HepG2 (cell line): ENCODE data around the gene KLK10. TPM values are rescaled to one million over a fixed set of nuclear protein-coding genes. Genes with fewer than 3 reads are reported as not detected.

Experiments
- ATAC-seq: fragments of 200-7000 bp; cut with Tn5 transposase; 3 replicates; pipeline ENCODE4 v1.9.1; 2020; ENCODE audit warnings: mild to moderate bottlenecking, moderate library complexity
- BruUV-seq: library from RNA; stranded (reverse); fragments of 400-500 nt; replicated peaks from 2 replicates; lab custom pipeline; 2021; lab: Mats Ljungman, UMichigan
- CTCF ChIA-PET: fragments of 300-600 bp; formaldehyde crosslinking; extraction: SDS; loops from one replicate; lab custom pipeline; 2021; ENCODE audit warnings: low total read pairs, inconsistent platforms, low intra/inter-chr PET ratio; lab: Yijun Ruan, JAX
- POLR2A ChIA-PET: fragments of 350-600 bp; sonication (Branson Sonifier 250); formaldehyde crosslinking; loops from one replicate; lab custom pipeline; 2020; ENCODE audit warnings: antibody characterized with exemption, inconsistent platforms; lab: Yijun Ruan, JAX
- DNase-seq: peaks from one replicate; pipeline ENCODE4 v3.0.0-alpha.2; 2015; ENCODE audit warnings: low spot score
- FAIRE-seq: peaks from 3 replicates; lab custom pipeline; 2011; peaks lifted over from hg19 to GRCh38; lab: Jason Lieb, UNC
- H2AFZ ChIP-seq: one replicate; pipeline ENCODE4 v1.6.1; 2011; ENCODE audit warnings: low read length, inconsistent platforms
- H3K27ac ChIP-seq: fragments of 300-600 bp; 3 replicates; pipeline ENCODE4 v1.8.0; 2011; ENCODE audit warnings: mixed run types, mild to moderate bottlenecking, mixed read lengths, low read length, inconsistent platforms; ENCODE audit not compliant: insufficient read depth; ENCODE audit errors: extremely low read length
- H3K27me3 ChIP-seq, 2 experiments: fragments of 200-600 bp in 1 of 2; 2 replicates in 1 of 2; 3 replicates in 1 of 2; pipeline versions ENCODE4 v1.6.0 to v1.8.0; 2011; ENCODE audit warnings: low read length in 2 of 2, mild to moderate bottlenecking in 2 of 2, moderate library complexity in 2 of 2, inconsistent platforms in 1 of 2; ENCODE audit not compliant: insufficient read depth in 2 of 2, control insufficient read depth in 1 of 2
- H3K36me3 ChIP-seq, 2 experiments: fragments of 200-600 bp in 1 of 2; replicated peaks in 1 of 2; 2 replicates in 1 of 2; 3 replicates in 1 of 2; pipeline versions ENCODE4 v1.5.1 to v1.8.0; 2011; ENCODE audit warnings: low read length in 2 of 2, inconsistent platforms in 1 of 2; ENCODE audit not compliant: insufficient read depth in 2 of 2, control insufficient read depth in 1 of 2
- H3K4me1 ChIP-seq: 2 replicates; pipeline ENCODE4 v1.5.1; 2012; ENCODE audit warnings: low read length, inconsistent platforms; ENCODE audit not compliant: insufficient read depth
- H3K4me2 ChIP-seq: 2 replicates; pipeline ENCODE4 v1.6.0; 2011; ENCODE audit warnings: low read depth, low read length, inconsistent platforms
- H3K4me3 ChIP-seq, 3 experiments: fragments of 200-600 bp in 1 of 3; sonication (generic), shearing (Covaris generic) in 1 of 3; replicated peaks in 1 of 3; 2 replicates each; pipeline ENCODE4 v1.5.1; 2011 to 2016; ENCODE audit warnings: low read length in 3 of 3, inconsistent platforms in 2 of 3, low read depth in 2 of 3, mild to moderate bottlenecking in 2 of 3, control low read depth in 1 of 3, mixed read lengths in 1 of 3; ENCODE audit not compliant: insufficient read depth in 1 of 3
- H3K79me2 ChIP-seq: one replicate; pipeline ENCODE4 v1.6.1; 2011; ENCODE audit warnings: low read length, inconsistent platforms; ENCODE audit not compliant: insufficient read depth
- H3K9ac ChIP-seq: 2 replicates; pipeline ENCODE4 v1.6.0; 2011; ENCODE audit warnings: mild to moderate bottlenecking, low read depth, low read length, inconsistent platforms; ENCODE audit not compliant: insufficient read depth
- H3K9me3 ChIP-seq: 2 replicates; pipeline ENCODE4 v1.5.1; 2012; ENCODE audit warnings: mild to moderate bottlenecking, low read length
- H4K20me1 ChIP-seq: 2 replicates; pipeline ENCODE4 v1.6.0; 2011; ENCODE audit warnings: inconsistent platforms, mild to moderate bottlenecking, low read length, moderate library complexity; ENCODE audit not compliant: insufficient read depth
- ATF7 ChIP-seq, 2 experiments: fragments of 450-650 bp in 1 of 2; sonication (generic) in 1 of 2; formaldehyde crosslinking in 1 of 2; IDR thresholded peaks; 2 replicates each; pipeline versions ENCODE4 v1.4.0 to v1.6.1; 2016 to 2020; ENCODE audit warnings: antibody characterized with exemption in 1 of 2, mild to moderate bottlenecking in 1 of 2, missing genetic modification reagents in 1 of 2
- CREB1 ChIP-seq, 2 experiments: fragments of 450-650 bp in 1 of 2; IDR thresholded peaks; 2 replicates each; pipeline ENCODE4 v1.6.1; 2016 to 2017; ENCODE audit warnings: control low read depth in 1 of 2, mild to moderate bottlenecking in 1 of 2, missing compliant biosample characterization in 1 of 2, missing genetic modification characterization in 1 of 2
- SALL1 ChIP-seq: sonication (generic); formaldehyde crosslinking; IDR thresholded peaks from 2 replicates; pipeline ENCODE4 v1.8.0; 2022; ENCODE audit warnings: mild to moderate bottlenecking, missing genetic modification reagents
- ZKSCAN8 ChIP-seq: IDR thresholded peaks from 2 replicates; pipeline ENCODE4 v1.6.1; 2016; ENCODE audit warnings: borderline replicate concordance, missing genetic modification reagents, missing compliant biosample characterization
- WGBS: methylation state at CpG from one replicate; pipeline ENCODE4 v1.1.6; 2017; ENCODE audit warnings: low lambda C conversion rate; 5-methylcytosine and 5-hydroxymethylcytosine counted together
- in situ Hi-C: cut with HindIII; loops from 2 replicates; pipeline ENCODE4 v1.10.0; 2017; ENCODE audit warnings: low pct_unique_long_range_greater_than_20kb; ENCODE audit not compliant: extremely low pct_ligation_motif_present
- intact Hi-C: fragments of 100-400 bp; cut with micrococcal nuclease; formaldehyde crosslinking; loops from one replicate; pipeline ENCODE4 v1.10.0; 2022; ENCODE audit not compliant: unreplicated experiment
- polyA plus RNA-seq, 8 experiments: library from polyadenylated mRNA; depleted of rRNA in 3 of 8; stranded (reverse) in 7 of 8; unstranded in 1 of 8; fragments of >200 nt; fragmentation: Illumina TruSeq in 4 of 8; extraction: Trizol in 4 of 8; gene quantifications; 2 replicates each; pipeline versions ENCODE4 v1.2.1 to v1.2.3, GENCODE V29; 2011 to 2016; ENCODE audit warnings: low read depth in 4 of 8, missing spikeins in 1 of 8, mixed read lengths in 1 of 8; ENCODE audit not compliant: insufficient read depth in 1 of 8
- total RNA-seq, 5 experiments: library from RNA; depleted of rRNA; stranded (reverse); fragments of >200 nt; fragmentation: Illumina TruSeq; extraction: Trizol; gene quantifications; 2 replicates each; pipeline ENCODE4 v1.2.3, GENCODE V29; 2016; ENCODE audit warnings: low read depth in 1 of 5
- TF ChIP-seq, protein P1 (sequence below): fragments of 450-650 bp; IDR thresholded peaks from 2 replicates; pipeline ENCODE4 v1.6.1; 2016

Gene KLK10
- total and polyA plus RNA-seq, 2 of the 13 experiments (the other 11 are each of a cell fraction or from before 2014, with no cell fraction given) = not detected

DNA sequence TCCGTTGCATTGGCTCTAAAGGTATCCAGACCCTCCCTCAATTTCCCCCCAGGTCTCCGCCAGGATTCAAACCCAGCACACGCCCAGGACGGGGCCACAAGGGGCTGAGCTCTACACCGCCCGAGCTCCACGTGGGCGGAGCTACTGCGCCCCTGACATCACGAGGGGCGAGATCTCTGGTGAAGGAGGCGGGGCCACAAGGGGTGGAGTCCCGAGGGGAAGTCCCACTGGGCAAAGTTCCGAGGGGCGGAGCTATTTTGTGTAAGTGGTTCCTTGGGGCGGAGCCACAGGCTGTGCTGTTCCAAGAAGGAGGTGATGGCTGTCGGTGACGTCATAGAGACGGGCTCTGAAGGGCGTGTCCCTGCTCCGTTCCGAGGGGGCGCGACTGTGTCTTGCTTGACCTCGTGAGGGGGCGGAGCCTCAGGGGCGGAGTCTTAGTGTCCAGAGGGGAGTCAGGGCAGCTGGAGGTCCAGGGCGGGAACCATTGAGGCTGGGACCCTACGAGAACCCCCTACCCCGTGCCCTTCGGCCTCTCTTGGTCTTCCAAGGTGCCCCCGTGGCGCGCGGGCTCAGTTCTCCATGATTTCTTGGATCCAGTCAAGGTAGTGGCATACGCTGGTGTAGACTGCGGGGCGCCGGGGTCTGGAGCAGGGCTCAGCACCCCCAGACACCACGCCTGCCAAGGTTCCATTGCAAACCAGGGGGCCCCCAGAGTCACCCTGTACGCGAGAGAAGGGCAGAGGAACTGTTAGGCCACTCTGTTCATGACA, 16.8 kb downstream of the KLK10 start:
- DNase-seq (no peak), ATAC-seq (no peak), FAIRE-seq (no peak)
- no peaks in the 10 kb centered on the region for H3K36me3 ChIP-seq
- H2AFZ ChIP-seq = no peak overlapping the region
- TF ChIP-seq CREB1 (IDR thresholded peaks at IDR 0.05) (peak; percentile 81), CREB1 (CRISPR knock-in tag; IDR thresholded peaks at IDR 0.05) (no peak), ATF7 (IDR thresholded peaks at IDR 0.05) (peak; percentile 62), ATF7 (CRISPR knock-in tag; IDR thresholded peaks at IDR 0.05) (no peak), SALL1 (CRISPR knock-in tag) (no peak), ZKSCAN8 (CRISPR knock-in tag) (no peak)
- TF ChIP-seq, protein P1, sequence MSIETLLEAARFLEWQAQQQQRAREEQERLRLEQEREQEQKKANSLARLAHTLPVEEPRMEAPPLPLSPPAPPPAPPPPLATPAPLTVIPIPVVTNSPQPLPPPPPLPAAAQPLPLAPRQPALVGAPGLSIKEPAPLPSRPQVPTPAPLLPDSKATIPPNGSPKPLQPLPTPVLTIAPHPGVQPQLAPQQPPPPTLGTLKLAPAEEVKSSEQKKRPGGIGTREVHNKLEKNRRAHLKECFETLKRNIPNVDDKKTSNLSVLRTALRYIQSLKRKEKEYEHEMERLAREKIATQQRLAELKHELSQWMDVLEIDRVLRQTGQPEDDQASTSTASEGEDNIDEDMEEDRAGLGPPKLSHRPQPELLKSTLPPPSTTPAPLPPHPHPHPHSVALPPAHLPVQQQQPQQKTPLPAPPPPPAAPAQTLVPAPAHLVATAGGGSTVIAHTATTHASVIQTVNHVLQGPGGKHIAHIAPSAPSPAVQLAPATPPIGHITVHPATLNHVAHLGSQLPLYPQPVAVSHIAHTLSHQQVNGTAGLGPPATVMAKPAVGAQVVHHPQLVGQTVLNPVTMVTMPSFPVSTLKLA = 0 out of 2 replicates have a peak, but pooled peaks have one; percentile 21
- H3K27me3 ChIP-seq = peaks cover 3% of the 10 kb centered on the region in 2 experiments; a peak in 3 of 5 replicates
- ChIA-PET POLR2A (no interaction called here), CTCF (no interaction called here)
- no TSS peak for BruUV-seq
- H3K9me3 ChIP-seq = no peaks in the 10 kb centered on the region
- intact Hi-C loops = no loop called here
- H3K9ac ChIP-seq = no peak overlapping the region
- no peaks in the 10 kb centered on the region for H4K20me1 ChIP-seq
- no peak overlapping the region for H3K4me2 ChIP-seq
- H3K4me3 ChIP-seq = no peak overlapping the region
- WGBS = 81% methylated on average over 16 of the region's 42 CpGs
- in situ Hi-C loops = no loop called here
- H3K79me2 ChIP-seq = no peaks in the 10 kb centered on the region
- H3K27ac ChIP-seq = no peak overlapping the region
- H3K4me1 ChIP-seq = no peaks in the 10 kb centered on the region
